Body of pancreas (tissue), 4 donors: Measurements from ENCODE around the gene SAMD3.

ENCODE experiments used
- CTCF ChIP-seq, 7 experiments: fragments of 450-650 bp in 4 of 7; fragments of 200-600 bp in 3 of 7; sonication (generic) in 3 of 7; IDR thresholded peaks; one replicate each; pipeline ENCODE4 v1.5.1; 2016 to 2019; ENCODE audit warnings: antibody characterized with exemption in 7 of 7
- POLR2A ChIP-seq, 3 donors: fragments of 450-650 bp; IDR thresholded peaks; one replicate each; pipeline ENCODE4 v1.6.1; 2016; ENCODE audit warnings: antibody characterized with exemption in 3 of 3, mild to moderate bottlenecking in 2 of 3

GRCh38 chr6:130188207-130188899 is 34.4 kb downstream of the SAMD3 start:
- TF ChIP-seq CTCF (IDR thresholded peaks at IDR 0.05): no peak
- TF ChIP-seq POLR2A (IDR thresholded peaks at IDR 0.05): no peak
